Omental fat pad (tissue), 4 donors: ENCODE data around the gene PIGH. TPM values are rescaled to one million over a fixed set of nuclear protein-coding genes. Genes with fewer than 3 reads are reported as not detected.
A peak's percentile ranks its signal among the peaks of the same experiment; 100 is the strongest.

ENCODE experiments used
- ATAC-seq: fragments of 150-250 bp; one replicate; pipeline ENCODE4 v1.9.1; 2016; ENCODE audit warnings: mild to moderate bottlenecking, moderate library complexity; ENCODE audit not compliant: low FRiP score
- DNase-seq: peaks from one replicate; pipeline ENCODE4 v3.0.0-alpha.2; 2019; ENCODE audit warnings: low spot score
- total RNA-seq, 4 donors: library from RNA; depleted of rRNA; stranded (reverse); fragments of >200 nt; gene quantifications; one replicate each; pipeline ENCODE4 v1.1.0, GENCODE V29; 2016
- TF ChIP-seq, protein P1 (sequence below), 3 donors: fragments of 450-650 bp; IDR thresholded peaks; one replicate each; pipeline ENCODE4 v1.5.1; 2016 to 2017; ENCODE audit warnings: antibody characterized with exemption in 3 of 3, mild to moderate bottlenecking in 3 of 3, moderate library complexity in 2 of 3

The PIGH gene, protein sequence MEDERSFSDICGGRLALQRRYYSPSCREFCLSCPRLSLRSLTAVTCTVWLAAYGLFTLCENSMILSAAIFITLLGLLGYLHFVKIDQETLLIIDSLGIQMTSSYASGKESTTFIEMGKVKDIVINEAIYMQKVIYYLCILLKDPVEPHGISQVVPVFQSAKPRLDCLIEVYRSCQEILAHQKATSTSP
- 10 to 100 TPM; 16.0 to 27.7 (median 24.9) TPM for total RNA-seq

DNA sequence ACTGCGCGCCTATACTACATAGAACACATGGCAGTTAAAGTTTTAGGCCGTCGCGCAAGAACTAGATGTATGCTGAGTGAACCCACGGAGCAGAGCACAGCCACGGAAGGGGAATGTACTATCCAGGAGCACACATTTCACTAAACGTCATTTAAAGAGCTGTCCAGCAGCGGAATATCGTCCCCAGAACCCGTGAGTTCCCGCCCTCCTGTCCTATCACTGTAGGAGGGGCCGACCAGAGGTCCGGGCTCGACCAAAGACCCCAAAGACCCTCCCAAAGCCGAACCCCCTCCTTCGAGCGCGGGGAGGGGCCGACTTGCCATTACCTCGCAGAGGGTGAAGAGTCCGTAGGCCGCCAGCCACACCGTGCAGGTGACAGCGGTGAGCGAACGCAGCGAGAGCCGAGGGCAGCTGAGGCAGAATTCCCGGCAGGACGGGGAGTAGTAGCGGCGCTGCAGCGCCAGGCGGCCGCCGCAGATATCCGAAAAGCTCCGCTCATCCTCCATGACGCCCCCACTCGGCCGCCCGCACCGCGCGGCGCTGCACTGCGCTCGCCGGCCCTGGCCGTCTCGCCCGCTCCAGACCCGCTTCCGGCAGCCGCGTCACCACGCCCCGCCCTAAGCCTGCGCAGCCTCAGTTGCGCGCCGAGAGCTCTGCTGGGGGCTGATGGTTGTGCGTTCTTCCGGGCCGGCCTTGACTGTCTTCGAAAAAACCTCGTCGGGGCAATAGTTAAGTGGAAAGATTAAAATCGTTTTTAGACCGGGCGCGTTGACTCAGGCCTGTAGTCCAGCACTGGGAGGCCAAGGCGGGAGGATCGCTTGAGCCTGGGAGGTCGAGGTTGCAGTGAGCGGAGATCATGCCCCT is at the start of gene PIGH:
PIGH (minus strand) TSS at position 571 of the 864 bp plus-strand sequence; CDS start at position 506, 65 bp downstream.
- ATAC-seq (peak; percentile 98), DNase-seq (peak; percentile 71)
- TF ChIP-seq, protein P1, sequence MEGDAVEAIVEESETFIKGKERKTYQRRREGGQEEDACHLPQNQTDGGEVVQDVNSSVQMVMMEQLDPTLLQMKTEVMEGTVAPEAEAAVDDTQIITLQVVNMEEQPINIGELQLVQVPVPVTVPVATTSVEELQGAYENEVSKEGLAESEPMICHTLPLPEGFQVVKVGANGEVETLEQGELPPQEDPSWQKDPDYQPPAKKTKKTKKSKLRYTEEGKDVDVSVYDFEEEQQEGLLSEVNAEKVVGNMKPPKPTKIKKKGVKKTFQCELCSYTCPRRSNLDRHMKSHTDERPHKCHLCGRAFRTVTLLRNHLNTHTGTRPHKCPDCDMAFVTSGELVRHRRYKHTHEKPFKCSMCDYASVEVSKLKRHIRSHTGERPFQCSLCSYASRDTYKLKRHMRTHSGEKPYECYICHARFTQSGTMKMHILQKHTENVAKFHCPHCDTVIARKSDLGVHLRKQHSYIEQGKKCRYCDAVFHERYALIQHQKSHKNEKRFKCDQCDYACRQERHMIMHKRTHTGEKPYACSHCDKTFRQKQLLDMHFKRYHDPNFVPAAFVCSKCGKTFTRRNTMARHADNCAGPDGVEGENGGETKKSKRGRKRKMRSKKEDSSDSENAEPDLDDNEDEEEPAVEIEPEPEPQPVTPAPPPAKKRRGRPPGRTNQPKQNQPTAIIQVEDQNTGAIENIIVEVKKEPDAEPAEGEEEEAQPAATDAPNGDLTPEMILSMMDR (IDR thresholded peaks at IDR 0.05), result no peak

DNA sequence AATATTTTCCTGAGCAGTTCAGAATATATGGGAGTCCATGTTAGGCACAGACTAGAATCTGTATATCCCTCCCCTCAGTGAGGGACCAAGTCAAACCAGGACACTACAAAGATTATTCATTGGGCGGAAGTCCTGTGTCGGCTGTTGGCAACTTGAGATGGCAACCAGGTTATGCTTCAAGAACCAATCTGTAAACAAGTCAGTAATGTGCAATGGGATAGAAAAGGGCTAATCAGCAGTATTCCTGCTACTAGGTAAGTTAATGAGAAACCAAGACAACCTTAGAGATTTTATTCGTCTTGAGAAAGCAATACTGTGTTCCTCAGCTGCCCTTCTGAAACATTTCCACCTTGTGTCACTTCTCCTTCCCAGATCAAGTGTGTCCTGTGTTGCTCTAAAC is 46.1 kb upstream of the PIGH start:
- TF ChIP-seq, protein P1 (IDR thresholded peaks at IDR 0.05), result no peak
- no peak for DNase-seq
- ATAC-seq, result no peak

DNA sequence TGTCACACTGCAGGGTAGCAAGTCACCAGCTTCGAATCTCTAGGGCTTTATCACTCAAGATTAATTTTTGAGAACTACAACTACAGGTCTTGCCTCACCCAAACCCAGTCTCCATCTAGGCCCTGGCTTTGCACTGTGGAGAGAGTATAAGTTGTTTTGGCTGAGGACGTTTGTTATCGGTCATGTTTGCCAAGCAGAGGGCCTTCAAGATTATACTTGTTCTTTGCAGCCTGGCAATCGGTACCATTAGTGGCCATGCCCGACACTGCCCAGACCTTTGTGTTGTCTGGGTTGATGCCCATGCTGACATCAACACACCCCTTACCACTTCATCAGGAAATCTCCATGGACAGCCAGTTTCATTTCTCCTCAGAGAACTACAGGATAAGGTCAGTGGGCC is 45.3 kb upstream of the PIGH start:
- TF ChIP-seq, protein P1 (IDR thresholded peaks at IDR 0.05), result no peak
- ATAC-seq, result no peak
- no peak for DNase-seq

DNA sequence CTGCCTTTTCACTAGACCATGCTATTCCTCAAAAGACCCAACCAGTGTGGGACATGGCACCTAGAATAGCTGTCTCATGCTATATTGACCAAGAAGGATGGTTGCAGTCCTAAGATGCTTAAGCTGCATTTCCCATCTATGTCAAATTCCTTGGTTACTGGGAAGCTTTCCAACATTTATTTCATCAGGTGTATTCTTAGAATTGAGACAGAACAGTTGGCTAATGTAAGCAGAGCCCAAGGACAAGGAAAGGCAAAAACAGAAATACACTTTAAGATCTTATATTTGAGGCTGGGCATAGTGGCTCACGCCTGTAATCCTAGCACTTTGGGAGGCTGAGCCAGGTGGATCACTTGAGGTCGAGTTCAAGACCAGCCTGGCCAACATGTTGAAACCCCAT is 44.4 kb upstream of the PIGH start:
- no peak for ATAC-seq
- DNase-seq, result no peak

DNA sequence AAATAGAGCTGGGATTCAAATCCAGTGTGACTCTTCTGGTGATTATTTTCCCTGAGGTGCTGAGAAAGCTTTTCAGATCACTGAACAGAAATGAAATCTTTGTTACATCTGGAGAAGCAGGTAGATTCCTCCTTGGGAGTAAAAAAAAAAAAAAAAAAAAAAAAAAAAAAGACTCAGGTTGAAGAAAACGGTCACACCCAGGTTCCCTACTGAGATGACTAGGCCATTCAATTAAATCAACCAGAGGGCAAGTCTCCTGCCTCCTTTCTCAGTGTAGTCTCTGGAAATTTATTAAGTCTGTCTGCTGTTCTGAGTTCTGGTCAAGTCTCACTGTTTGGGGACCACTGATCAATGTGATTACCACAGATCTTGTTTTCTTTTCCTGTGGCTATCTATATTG is 43.6 kb upstream of the PIGH start:
- ATAC-seq, result no peak
- TF ChIP-seq, protein P1 (IDR thresholded peaks at IDR 0.05), result no peak
- no peak for DNase-seq

More for the DNA sequence above, 44.4 kb upstream of the PIGH start:
- TF ChIP-seq, protein P1 (IDR thresholded peaks at IDR 0.05), result no peak

DNA sequence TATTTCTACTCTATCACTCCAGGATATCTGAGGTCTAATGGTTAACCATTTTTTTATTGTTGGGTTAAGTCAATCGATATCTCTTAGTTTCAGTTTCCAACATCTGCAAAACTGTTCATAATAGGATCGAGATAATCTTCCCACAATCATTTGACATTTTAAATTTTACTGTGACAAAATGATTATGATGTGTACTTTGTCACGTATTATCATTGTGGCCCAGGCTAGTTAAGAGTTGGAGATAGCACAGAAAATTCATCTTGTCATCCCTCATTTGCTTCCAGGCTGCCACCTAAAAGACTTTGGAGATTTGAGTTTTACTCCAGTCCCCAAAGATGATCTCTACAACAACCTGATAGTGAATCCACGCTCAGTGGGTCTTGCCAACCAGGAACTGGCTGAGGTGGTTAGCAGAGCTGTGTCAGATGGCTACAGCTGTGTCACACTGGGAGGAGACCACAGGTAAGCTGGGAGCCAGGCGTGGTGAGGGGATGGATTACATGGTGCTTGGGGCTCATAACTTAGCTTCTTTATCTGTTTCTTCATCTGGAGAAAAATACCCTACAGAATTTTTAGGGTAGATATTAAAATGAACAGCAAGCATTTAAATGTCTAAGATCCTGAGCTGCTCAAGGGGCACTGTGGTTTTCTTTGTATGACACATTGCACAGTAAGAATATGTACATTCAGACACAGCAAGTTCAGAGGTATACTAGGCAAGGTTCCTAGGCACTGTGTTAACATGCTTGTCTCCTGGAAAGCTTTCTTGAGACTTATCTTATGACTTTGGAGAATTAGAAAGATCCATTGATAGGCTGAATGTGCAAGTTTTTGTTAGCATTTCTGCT is 42.1 kb upstream of the PIGH start:
- no peak for DNase-seq
- ATAC-seq, result no peak
- TF ChIP-seq, protein P1 (IDR thresholded peaks at IDR 0.05), result no peak
